Mucosa of stomach (tissue), 1 donor: ENCODE measurements around the gene PSMB9.
A peak's percentile ranks its signal among the peaks of the same experiment; 100 is the strongest.

Experiments
- H3K27me3 ChIP-seq: one replicate; pipeline ENCODE4 v1.7.0; 2013; ENCODE audit warnings: mild to moderate bottlenecking, low read length; ENCODE audit not compliant: control insufficient read depth, insufficient read depth
- H3K36me3 ChIP-seq: one replicate; pipeline ENCODE4 v1.7.0; 2013; ENCODE audit warnings: low read length; ENCODE audit not compliant: control insufficient read depth, insufficient read depth
- H3K4me1 ChIP-seq: one replicate; pipeline ENCODE4 v1.7.0; 2013; ENCODE audit warnings: mild to moderate bottlenecking, low read length; ENCODE audit not compliant: control insufficient read depth, insufficient read depth
- H3K4me3 ChIP-seq: one replicate; pipeline ENCODE4 v1.7.0; 2013; ENCODE audit warnings: low read length
- H3K9ac ChIP-seq: one replicate; pipeline ENCODE4 v1.7.0; 2013; ENCODE audit warnings: mild to moderate bottlenecking, low read length, moderate library complexity
- H3K9me3 ChIP-seq: one replicate; pipeline ENCODE4 v1.7.0; 2013; ENCODE audit warnings: mild to moderate bottlenecking, low read length, moderate library complexity; ENCODE audit not compliant: control insufficient read depth
- donor health status: Pancreatic carcinoma.

The PSMB9 gene

GRCh38 chr6:32842021-32842650, 11.9 kb upstream of the PSMB9 start:
- peaks cover 25% of the 10 kb centered on the region for H3K4me1 ChIP-seq
- no peaks in the 10 kb centered on the region for H3K27me3 ChIP-seq
- H3K9ac ChIP-seq = peak overlapping the region; percentile 96
- no peaks in the 10 kb centered on the region for H3K9me3 ChIP-seq
- H3K36me3 ChIP-seq = peaks cover 6% of the 10 kb centered on the region
- H3K4me3 ChIP-seq = no peak overlapping the region

- Histone ChIP-seq H3K9ac (peak overlapping the region; percentile 96), H3K27me3 (no peaks in the 10 kb centered on the region), H3K9me3 (no peaks in the 10 kb centered on the region), H3K4me3 (peak overlapping the region; percentile 95), H3K36me3 (peaks cover 9% of the 10 kb centered on the region), H3K4me1 (peaks cover 22% of the 10 kb centered on the region)
These were observed 11.3 kb upstream of the PSMB9 start for GRCh38 chr6:32842690-32843089.

GRCh38 chr6:32843331-32843978, 10.5 kb upstream of the PSMB9 start:
- peaks cover 12% of the 10 kb centered on the region for H3K36me3 ChIP-seq

GRCh38 chr6:32843979-32844838, 9.8 kb upstream of the PSMB9 start, which contains the start of gene PSMB8:
PSMB8 (minus strand) TSS chr6:32844047; CDS start chr6:32843996, 51 bp downstream.
- Histone ChIP-seq H3K36me3 (peaks cover 18% of the 10 kb centered on the region), H3K9ac (peak within 1 kb of the TSS; percentile 96), H3K4me1 (peaks cover 18% of the 10 kb centered on the region), H3K4me3 (peak within 1 kb of the TSS; percentile 95), H3K27me3 (no peaks in the 10 kb centered on the region), H3K9me3 (no peaks in the 10 kb centered on the region)

More at GRCh38 chr6:32843331-32843978, 10.5 kb upstream of the PSMB9 start:
- H3K27me3 ChIP-seq = no peaks in the 10 kb centered on the region
- H3K4me3 ChIP-seq = peak overlapping the region; percentile 95
- peak overlapping the region; percentile 96 for H3K9ac ChIP-seq
- H3K9me3 ChIP-seq = no peaks in the 10 kb centered on the region
- H3K4me1 ChIP-seq = peaks cover 18% of the 10 kb centered on the region

GRCh38 chr6:32844839-32845383, 9.1 kb upstream of the PSMB9 start:
- H3K36me3 ChIP-seq = peaks cover 20% of the 10 kb centered on the region
- no peaks in the 10 kb centered on the region for H3K27me3 ChIP-seq
- H3K9ac ChIP-seq = peak overlapping the region; percentile 96
- H3K9me3 ChIP-seq = no peaks in the 10 kb centered on the region
- peaks cover 18% of the 10 kb centered on the region for H3K4me1 ChIP-seq
- H3K4me3 ChIP-seq = peak overlapping the region; percentile 9

- peak overlapping the region; percentile 9 for H3K4me3 ChIP-seq
- peaks cover 22% of the 10 kb centered on the region for H3K36me3 ChIP-seq
- H3K9me3 ChIP-seq = no peaks in the 10 kb centered on the region
- peaks cover 18% of the 10 kb centered on the region for H3K4me1 ChIP-seq
- peak overlapping the region; percentile 96 for H3K9ac ChIP-seq
- no peaks in the 10 kb centered on the region for H3K27me3 ChIP-seq
These were observed 8.6 kb upstream of the PSMB9 start for GRCh38 chr6:32845384-32845884.

GRCh38 chr6:32847004-32847403, 7.0 kb upstream of the PSMB9 start:
- no peaks in the 10 kb centered on the region for H3K9me3 ChIP-seq
- no peak overlapping the region for H3K4me3 ChIP-seq
- peaks cover 30% of the 10 kb centered on the region for H3K36me3 ChIP-seq
- H3K4me1 ChIP-seq = peaks cover 25% of the 10 kb centered on the region
- no peaks in the 10 kb centered on the region for H3K27me3 ChIP-seq
- H3K9ac ChIP-seq = no peak overlapping the region

- no peak overlapping the region for H3K9ac ChIP-seq
- H3K4me3 ChIP-seq = no peak overlapping the region
- H3K36me3 ChIP-seq = peaks cover 30% of the 10 kb centered on the region
- no peaks in the 10 kb centered on the region for H3K9me3 ChIP-seq
- H3K4me1 ChIP-seq = peaks cover 28% of the 10 kb centered on the region
- H3K27me3 ChIP-seq = no peaks in the 10 kb centered on the region
These were observed 6.2 kb upstream of the PSMB9 start for GRCh38 chr6:32847795-32848194.

GRCh38 chr6:32849126-32849525, 4.9 kb upstream of the PSMB9 start:
- peaks cover 30% of the 10 kb centered on the region for H3K36me3 ChIP-seq
- H3K9ac ChIP-seq = no peak overlapping the region
- no peaks in the 10 kb centered on the region for H3K9me3 ChIP-seq
- H3K27me3 ChIP-seq = no peaks in the 10 kb centered on the region
- peaks cover 22% of the 10 kb centered on the region for H3K4me1 ChIP-seq
- no peak overlapping the region for H3K4me3 ChIP-seq

- Histone ChIP-seq H3K9ac (no peak overlapping the region), H3K36me3 (peaks cover 30% of the 10 kb centered on the region)
These were observed 3.0 kb upstream of the PSMB9 start for GRCh38 chr6:32851025-32851424.

GRCh38 chr6:32852018-32852843, 1.8 kb upstream of the PSMB9 start:
- peaks cover 22% of the 10 kb centered on the region for H3K4me1 ChIP-seq
- H3K27me3 ChIP-seq = no peaks in the 10 kb centered on the region
- peaks cover 26% of the 10 kb centered on the region for H3K36me3 ChIP-seq
- H3K9me3 ChIP-seq = no peaks in the 10 kb centered on the region
- peak overlapping the region; percentile 92 for H3K4me3 ChIP-seq
- peak overlapping the region; percentile 94 for H3K9ac ChIP-seq

More at GRCh38 chr6:32851025-32851424, 3.0 kb upstream of the PSMB9 start:
- Histone ChIP-seq H3K9me3 (no peaks in the 10 kb centered on the region), H3K27me3 (no peaks in the 10 kb centered on the region), H3K4me1 (peaks cover 22% of the 10 kb centered on the region), H3K4me3 (no peak overlapping the region)
